Measurements from ENCODE around the gene MRTFB.

- TF ChIP-seq CTCF (IDR thresholded peaks at IDR 0.05) (no peak), POLR2A (IDR thresholded peaks at IDR 0.05) (no peak)
Measured at GRCh38 chr16:14070555-14070876, 603 bp upstream of the MRTFB start.

Measured in stomach (tissue), 4 donors.